Measurements from ENCODE around the gene ERC2. TPM values are rescaled to one million over a fixed set of nuclear protein-coding genes. Genes with fewer than 3 reads are reported as not detected.

Gene ERC2
- total RNA-seq, 1 donor from 2014 or later: 0.99 TPM

DNA sequence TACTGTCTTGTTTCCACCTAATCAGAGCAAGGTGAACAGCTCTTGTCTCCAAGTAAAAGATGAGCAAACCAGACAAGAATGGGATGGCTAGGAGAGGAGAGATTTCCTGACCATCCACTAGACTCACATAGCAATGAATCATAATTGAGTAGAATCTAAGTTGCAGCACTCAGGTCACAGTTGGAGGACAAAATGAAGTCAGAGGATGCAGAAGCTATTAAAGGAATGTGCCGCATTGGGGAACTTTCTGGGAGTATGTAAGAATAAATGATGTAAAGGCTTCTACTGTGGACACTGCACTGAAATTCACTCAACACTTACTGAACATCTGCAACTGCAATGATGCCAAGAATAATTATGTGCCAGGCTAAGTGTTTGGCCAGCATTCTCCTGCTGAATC is 763.7 kb downstream of the ERC2 start:
- Histone ChIP-seq H3K9me3 (replicated peaks) (no peaks in the 10 kb centered on the region), H3K36me3 (no peaks in the 10 kb centered on the region), H3K27ac (replicated peaks) (no peak overlapping the region), H3K4me3 (no peak overlapping the region), H3K4me1 (peaks cover 15% of the 10 kb centered on the region), H3K27me3 (ENCODE audit: low read depth) (peaks cover 1% of the 10 kb centered on the region)
- TF ChIP-seq, protein P1, sequence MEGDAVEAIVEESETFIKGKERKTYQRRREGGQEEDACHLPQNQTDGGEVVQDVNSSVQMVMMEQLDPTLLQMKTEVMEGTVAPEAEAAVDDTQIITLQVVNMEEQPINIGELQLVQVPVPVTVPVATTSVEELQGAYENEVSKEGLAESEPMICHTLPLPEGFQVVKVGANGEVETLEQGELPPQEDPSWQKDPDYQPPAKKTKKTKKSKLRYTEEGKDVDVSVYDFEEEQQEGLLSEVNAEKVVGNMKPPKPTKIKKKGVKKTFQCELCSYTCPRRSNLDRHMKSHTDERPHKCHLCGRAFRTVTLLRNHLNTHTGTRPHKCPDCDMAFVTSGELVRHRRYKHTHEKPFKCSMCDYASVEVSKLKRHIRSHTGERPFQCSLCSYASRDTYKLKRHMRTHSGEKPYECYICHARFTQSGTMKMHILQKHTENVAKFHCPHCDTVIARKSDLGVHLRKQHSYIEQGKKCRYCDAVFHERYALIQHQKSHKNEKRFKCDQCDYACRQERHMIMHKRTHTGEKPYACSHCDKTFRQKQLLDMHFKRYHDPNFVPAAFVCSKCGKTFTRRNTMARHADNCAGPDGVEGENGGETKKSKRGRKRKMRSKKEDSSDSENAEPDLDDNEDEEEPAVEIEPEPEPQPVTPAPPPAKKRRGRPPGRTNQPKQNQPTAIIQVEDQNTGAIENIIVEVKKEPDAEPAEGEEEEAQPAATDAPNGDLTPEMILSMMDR (IDR thresholded peaks at IDR 0.05; ENCODE audit: borderline replicate concordance): no peak
- intact Hi-C loops (cut with micrococcal nuclease): no loop called here
- DNase-seq: no peak

DNA sequence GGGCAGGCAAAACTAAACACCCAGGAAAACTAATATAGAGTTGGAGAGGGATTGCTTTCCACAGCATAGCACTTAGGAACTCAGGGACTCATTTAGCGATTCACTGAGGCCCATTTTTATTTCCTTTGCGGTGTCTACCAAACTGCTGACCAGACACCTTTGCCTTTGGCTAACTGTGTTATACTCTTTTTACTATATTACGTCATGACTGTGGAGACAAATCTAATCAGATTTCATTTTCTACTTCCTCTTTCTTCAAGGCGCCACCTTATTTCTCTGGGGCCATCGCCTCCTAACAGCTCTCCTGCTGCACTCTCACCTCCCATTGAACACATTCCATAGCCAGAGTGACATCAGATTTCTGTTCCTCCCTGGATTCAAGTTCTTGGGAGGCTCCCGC is 765.4 kb downstream of the ERC2 start:
- TF ChIP-seq, protein P1 (IDR thresholded peaks at IDR 0.05; ENCODE audit: borderline replicate concordance): no peak
- H3K36me3 ChIP-seq: no peaks in the 10 kb centered on the region
- peaks cover 2% of the 10 kb centered on the region for H3K4me1 ChIP-seq
- no peak overlapping the region for H3K4me3 ChIP-seq
- H3K9me3 ChIP-seq (replicated peaks): no peaks in the 10 kb centered on the region
- H3K27me3 ChIP-seq (ENCODE audit: low read depth): peaks cover 7% of the 10 kb centered on the region
- no peak overlapping the region for H3K27ac ChIP-seq (replicated peaks)
- DNase-seq: no peak
- intact Hi-C loops (cut with micrococcal nuclease): no loop called here

DNA sequence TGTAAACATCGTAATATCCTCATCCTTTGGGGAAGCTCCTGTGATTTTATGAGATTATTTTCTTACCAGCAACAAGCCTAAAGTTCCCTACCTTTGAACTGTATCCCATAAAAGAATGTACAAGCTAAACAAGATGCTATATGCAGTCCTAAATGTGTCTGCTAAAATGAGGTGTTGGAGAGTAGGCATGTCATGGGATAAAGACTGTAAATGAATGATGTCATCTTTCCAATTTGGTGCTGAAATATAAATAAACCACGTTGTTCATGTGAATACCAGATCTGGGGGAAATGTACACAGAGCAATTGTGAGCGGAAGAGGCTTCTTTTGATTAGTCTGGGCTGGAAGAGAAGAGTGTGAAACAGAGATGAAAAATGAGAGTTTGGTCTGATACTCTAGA is 766.3 kb downstream of the ERC2 start:
- H3K27ac ChIP-seq (replicated peaks): no peak overlapping the region
- intact Hi-C loops (cut with micrococcal nuclease): no loop called here

DNA sequence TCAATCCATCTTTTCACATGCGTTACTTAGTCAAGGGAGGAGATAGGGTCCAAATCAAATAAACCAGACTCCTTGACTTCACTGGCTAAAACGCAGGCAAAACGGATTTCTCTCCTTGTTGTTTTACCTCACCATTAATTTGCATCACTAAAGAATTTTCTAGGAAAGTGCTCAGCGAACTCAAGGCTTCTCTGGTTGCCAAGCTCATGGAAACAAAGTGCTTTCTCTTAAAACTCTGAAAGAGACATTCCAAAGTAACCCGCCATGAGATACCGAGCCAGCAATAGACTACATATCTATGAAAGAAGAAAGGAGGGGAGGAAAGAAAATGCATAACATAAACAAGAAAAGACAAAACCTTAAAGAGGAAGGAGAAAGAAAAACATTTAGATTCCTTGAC is 769.4 kb downstream of the ERC2 start:
- Histone ChIP-seq H3K4me1 (no peaks in the 10 kb centered on the region), H3K27me3 (ENCODE audit: low read depth) (peaks cover 16% of the 10 kb centered on the region), H3K27ac (replicated peaks) (no peak overlapping the region), H3K36me3 (no peaks in the 10 kb centered on the region), H3K9me3 (replicated peaks) (no peaks in the 10 kb centered on the region), H3K4me3 (no peak overlapping the region)
- TF ChIP-seq, protein P1 (IDR thresholded peaks at IDR 0.05; ENCODE audit: borderline replicate concordance): no peak
- intact Hi-C loops (cut with micrococcal nuclease): no loop called here
- no peak for DNase-seq

More for the DNA sequence above, 766.3 kb downstream of the ERC2 start:
- Histone ChIP-seq H3K9me3 (replicated peaks) (no peaks in the 10 kb centered on the region), H3K27me3 (ENCODE audit: low read depth) (peaks cover 13% of the 10 kb centered on the region), H3K4me1 (no peaks in the 10 kb centered on the region), H3K4me3 (no peak overlapping the region), H3K36me3 (no peaks in the 10 kb centered on the region)
- DNase-seq: no peak
- TF ChIP-seq, protein P1 (IDR thresholded peaks at IDR 0.05; ENCODE audit: borderline replicate concordance): no peak

DNA sequence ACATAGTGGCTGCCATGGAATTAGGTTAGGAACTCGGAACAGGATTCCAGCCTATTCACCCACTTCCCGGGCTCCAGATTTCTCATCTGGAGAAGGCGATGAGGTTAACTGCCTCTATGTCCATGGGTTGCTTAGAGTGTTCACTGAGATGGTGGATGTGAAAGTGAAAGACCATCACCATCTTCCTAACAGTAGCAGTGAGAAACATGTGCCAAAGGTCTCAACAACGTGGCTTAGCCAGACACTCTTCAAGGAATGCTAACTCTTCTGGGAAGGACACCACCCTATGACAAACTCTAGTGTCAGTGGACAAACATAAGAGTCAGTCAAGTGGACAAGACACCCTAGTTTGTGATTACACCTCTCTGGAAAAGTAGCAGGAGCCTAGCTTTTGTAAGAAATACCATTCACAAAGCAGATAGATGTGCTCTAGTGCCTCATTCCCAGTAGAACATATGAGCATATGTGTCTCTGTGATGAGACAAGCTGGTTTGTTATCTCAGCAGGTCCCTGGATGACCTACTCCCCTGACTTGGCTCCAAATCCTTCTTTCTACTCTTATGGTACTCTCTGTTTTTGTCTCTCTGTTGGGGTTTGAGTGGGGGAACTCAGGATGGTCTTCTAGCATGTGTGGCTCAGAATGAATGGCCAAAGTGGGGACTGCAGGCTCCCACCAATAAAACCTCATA is 770.9 kb downstream of the ERC2 start:
- H3K27ac ChIP-seq (replicated peaks): no peak overlapping the region
- TF ChIP-seq, protein P1 (IDR thresholded peaks at IDR 0.05; ENCODE audit: borderline replicate concordance): no peak
- H3K4me1 ChIP-seq: no peaks in the 10 kb centered on the region
- no peak for DNase-seq
- no peak overlapping the region for H3K4me3 ChIP-seq
- H3K27me3 ChIP-seq (ENCODE audit: low read depth): peaks cover 16% of the 10 kb centered on the region
- H3K9me3 ChIP-seq (replicated peaks): no peaks in the 10 kb centered on the region
- no peaks in the 10 kb centered on the region for H3K36me3 ChIP-seq
- intact Hi-C loops (cut with micrococcal nuclease): no loop called here
